GM18511 (cell line): ENCODE results near the gene EPGN.
"Not testable (repeated sequence)": the region's sequence is repeated elsewhere in the genome, so short reads cannot be mapped to it uniquely, and the experiment has no call there.

Experiments
- ATAC-seq: cut with Tn5 transposase; IDR thresholded peaks from one replicate; pipeline ENCODE4 v1.9.1; 2021; ENCODE audit warnings: mild to moderate bottlenecking, moderate library complexity; ENCODE audit not compliant: unreplicated experiment

Gene EPGN

GRCh38 chr4:74335341-74336021 lies 27.2 kb downstream of the EPGN start:
- ATAC-seq, result peak; percentile 90

- ATAC-seq, result no peak
These were observed 30.6 kb downstream of the EPGN start for GRCh38 chr4:74338792-74339333.

- ATAC-seq, result no peak
These were observed 31.2 kb downstream of the EPGN start for GRCh38 chr4:74339501-74339900.

GRCh38 chr4:74340421-74340820 lies 32.2 kb downstream of the EPGN start:
- not testable (repeated sequence) for ATAC-seq

- no peak for ATAC-seq
These were observed 35.8 kb downstream of the EPGN start for GRCh38 chr4:74344031-74344430.

GRCh38 chr4:74353858-74354257 lies 45.6 kb downstream of the EPGN start:
- ATAC-seq, result no peak

GRCh38 chr4:74357965-74358364 lies 49.7 kb downstream of the EPGN start:
- no peak for ATAC-seq

GRCh38 chr4:74361671-74362070 lies 53.4 kb downstream of the EPGN start:
- ATAC-seq, result no peak

- ATAC-seq, result no peak
These were observed 54.1 kb downstream of the EPGN start for GRCh38 chr4:74362347-74362746.

- no peak for ATAC-seq
These were observed 56.0 kb downstream of the EPGN start for GRCh38 chr4:74364256-74364651.

GRCh38 chr4:74364652-74365491 lies 56.6 kb downstream of the EPGN start, which contains the start of gene EREG:
EREG (plus strand) TSS chr4:74365145; CDS start chr4:74365309, 164 bp downstream.
- ATAC-seq, result peak; percentile 42

- no peak for ATAC-seq
These were observed 57.5 kb downstream of the EPGN start for GRCh38 chr4:74365761-74366160.
